Measurements from ENCODE around the gene SKI.

The SKI gene

GRCh38 chr1:2193514-2194281 is 34.4 kb upstream of the SKI start:
- in situ Hi-C loops (cut with MboI; ENCODE audit: low sequenced_read_pairs), result loop anchor here (10.0 to 25.0 kb wide), 2 partner anchors 181 to 344 kb away; partner anchors contain the start of genes HES5 and PANK4

DNA sequence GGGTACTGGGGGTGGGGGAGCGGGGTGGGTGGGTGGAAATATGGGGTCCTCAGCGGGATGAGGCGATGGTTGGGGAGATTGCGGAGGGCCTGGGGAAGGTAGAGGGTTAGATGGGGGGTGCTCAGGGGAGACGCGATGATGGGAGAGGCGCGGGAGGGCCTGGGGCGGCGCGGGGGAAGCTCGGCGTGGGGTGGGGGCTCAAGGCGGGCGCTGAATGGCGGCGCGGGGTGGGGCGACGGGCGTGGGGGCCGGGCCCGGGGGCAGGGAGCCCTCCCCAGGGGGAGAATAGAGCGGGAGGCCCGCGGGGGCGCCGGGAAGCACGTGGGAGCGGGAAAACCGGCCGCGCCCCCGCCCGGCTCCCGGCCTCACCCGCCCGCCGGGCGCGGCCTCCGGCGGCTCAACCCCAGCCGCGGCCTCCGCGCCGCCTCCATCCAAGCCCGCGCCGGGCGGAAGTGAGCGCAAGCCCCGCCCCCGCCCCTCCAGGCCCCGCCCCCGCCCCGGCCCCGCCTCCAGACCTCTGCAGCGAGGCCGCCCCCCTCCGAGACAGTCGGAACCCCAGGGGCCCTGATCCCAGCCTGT is 33.7 kb upstream of the SKI start, which contains the start of gene FAAP20:
TSS of gene FAAP20 (minus strand) at position 454 of the 579 bp plus-strand sequence. CDS start at position 431, 23 bp downstream.
- in situ Hi-C loops (cut with MboI; ENCODE audit: low sequenced_read_pairs), result loop anchor here (10.0 to 25.0 kb wide), 2 partner anchors 180 to 343 kb away; partner anchors contain the start of genes HES5 and PANK4

GRCh38 chr1:2194898-2195673 is 33.0 kb upstream of the SKI start:
- in situ Hi-C loops (cut with MboI; ENCODE audit: low sequenced_read_pairs), result loop anchor here (10.0 to 25.0 kb wide), 2 partner anchors 180 to 342 kb away; partner anchors contain the start of genes HES5 and PANK4

DNA sequence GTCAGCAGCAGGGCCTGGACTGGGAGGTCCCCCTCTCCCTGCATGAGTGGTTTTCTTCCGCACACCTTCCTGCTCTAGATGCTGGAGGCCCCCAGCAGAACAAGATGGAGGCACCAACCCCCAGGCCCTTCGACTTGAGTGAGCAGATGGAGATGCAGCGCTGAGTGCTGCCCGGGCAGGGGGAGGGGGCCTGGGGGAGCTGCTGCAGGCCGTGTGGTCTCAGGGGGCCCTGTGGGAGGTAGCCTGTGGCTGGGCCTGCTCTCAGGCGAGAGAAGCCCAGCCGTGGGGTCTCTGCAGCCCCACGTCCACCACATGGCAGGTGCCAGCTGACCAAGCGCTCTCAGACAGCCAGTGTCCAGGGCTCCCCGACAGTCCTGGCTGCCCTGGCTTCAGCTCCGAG is 32.3 kb upstream of the SKI start:
- in situ Hi-C loops (cut with MboI; ENCODE audit: low sequenced_read_pairs), result loop anchor here (10.0 to 25.0 kb wide), 2 partner anchors 179 to 342 kb away; partner anchors contain the start of genes HES5 and PANK4

GRCh38 chr1:2196901-2197638 is 31.0 kb upstream of the SKI start:
- in situ Hi-C loops (cut with MboI; ENCODE audit: low sequenced_read_pairs), result loop anchor here (10.0 to 25.0 kb wide), 2 partner anchors 178 to 340 kb away; partner anchors contain the start of genes HES5 and PANK4

DNA sequence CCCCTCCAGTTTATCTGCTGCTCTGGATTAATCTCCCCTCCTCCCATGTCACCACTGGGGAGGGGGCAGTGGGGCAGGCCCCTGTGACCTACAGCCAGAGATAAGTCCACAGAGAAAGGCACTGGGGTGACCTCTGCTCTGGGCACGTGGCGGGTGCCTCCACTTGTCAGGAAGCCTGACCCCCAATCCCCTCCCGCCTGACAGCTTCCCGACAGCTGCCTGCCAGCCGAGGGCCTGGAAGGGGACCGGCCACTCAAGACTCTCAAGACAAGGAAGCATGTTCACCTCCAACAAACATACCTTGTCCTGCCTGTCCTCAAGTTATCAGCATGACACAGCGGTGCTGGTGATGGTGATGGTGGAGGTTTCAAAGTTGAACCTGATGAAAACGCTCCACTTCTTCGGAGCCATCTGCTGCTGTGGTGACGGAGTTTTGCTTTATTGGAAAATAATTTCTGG is 30.4 kb upstream of the SKI start:
- in situ Hi-C loops (cut with MboI; ENCODE audit: low sequenced_read_pairs), result loop anchor here (10.0 to 25.0 kb wide), 2 partner anchors 177 to 340 kb away; partner anchors contain the start of genes HES5 and PANK4

GRCh38 chr1:2198571-2198970 is 29.5 kb upstream of the SKI start:
- in situ Hi-C loops (cut with MboI; ENCODE audit: low sequenced_read_pairs), result loop anchor here (10.0 to 25.0 kb wide), 2 partner anchors 176 to 339 kb away; partner anchors contain the start of genes HES5 and PANK4

DNA sequence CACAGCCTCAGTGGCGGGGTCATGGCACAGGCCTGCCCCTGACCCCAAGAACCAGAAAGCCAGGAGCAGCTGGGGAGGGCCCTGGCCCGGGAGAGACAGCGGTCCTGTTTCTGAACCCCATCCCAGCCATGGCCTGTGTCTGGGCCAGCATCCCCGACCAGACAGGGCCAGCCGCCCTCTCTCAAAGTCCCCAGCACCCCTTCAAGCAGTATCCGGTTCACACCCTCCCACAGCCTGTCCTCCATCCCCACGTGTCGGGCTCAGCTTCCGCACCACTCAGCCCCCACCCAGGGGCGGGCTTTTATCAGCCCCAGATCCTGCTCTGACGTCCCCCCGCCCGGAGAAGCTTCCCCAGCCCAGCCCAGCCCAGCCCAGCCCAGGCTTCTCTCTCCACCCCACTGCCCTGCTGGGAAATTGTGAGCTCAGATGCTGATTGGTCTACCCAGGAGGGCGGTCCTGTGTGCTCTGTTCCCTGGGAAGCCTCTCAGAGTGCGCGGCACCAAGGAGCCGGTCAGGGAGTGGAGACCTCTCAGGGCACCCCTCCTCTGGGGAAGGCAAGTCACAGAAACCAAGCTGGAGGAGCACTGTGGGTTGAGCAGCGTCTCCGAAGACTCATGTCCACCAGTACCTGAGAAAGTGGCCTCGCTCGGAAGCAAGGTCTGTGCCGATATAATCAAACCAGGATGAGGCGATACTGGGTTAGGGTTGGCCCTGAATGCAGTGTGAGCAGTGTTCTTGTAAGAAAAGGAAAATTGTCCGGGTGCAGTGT is 28.9 kb upstream of the SKI start:
- in situ Hi-C loops (cut with MboI; ENCODE audit: low sequenced_read_pairs), result loop anchor here (10.0 to 25.0 kb wide), 2 partner anchors 176 to 338 kb away; partner anchors contain the start of genes HES5 and PANK4

- in situ Hi-C loops (cut with MboI; ENCODE audit: low sequenced_read_pairs), result no loop called here
These were observed 27.7 kb upstream of the SKI start for GRCh38 chr1:2200308-2200943.

DNA sequence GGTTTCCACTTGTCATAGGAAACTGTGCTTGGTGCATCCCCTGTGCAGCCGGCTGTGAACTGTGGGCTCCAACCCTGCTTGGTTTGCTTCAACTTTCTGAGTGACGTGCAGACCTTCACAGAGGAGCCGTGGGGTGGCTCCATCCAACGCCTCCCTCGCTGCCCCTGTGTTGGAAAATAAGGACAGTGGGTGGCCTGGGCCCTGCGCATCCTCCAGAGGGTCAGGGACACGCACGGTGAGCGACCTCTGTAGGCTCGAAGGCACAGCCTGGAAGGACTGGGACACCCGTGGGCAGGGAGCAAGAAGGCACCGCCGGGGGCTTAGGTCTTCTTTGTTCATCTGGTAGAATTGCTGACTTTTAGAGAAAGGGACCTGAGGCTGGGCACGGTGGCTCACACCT is 27.1 kb upstream of the SKI start:
- in situ Hi-C loops (cut with MboI; ENCODE audit: low sequenced_read_pairs), result no loop called here

- in situ Hi-C loops (cut with MboI; ENCODE audit: low sequenced_read_pairs), result no loop called here
These were observed 26.0 kb upstream of the SKI start for GRCh38 chr1:2202008-2202575.

DNA sequence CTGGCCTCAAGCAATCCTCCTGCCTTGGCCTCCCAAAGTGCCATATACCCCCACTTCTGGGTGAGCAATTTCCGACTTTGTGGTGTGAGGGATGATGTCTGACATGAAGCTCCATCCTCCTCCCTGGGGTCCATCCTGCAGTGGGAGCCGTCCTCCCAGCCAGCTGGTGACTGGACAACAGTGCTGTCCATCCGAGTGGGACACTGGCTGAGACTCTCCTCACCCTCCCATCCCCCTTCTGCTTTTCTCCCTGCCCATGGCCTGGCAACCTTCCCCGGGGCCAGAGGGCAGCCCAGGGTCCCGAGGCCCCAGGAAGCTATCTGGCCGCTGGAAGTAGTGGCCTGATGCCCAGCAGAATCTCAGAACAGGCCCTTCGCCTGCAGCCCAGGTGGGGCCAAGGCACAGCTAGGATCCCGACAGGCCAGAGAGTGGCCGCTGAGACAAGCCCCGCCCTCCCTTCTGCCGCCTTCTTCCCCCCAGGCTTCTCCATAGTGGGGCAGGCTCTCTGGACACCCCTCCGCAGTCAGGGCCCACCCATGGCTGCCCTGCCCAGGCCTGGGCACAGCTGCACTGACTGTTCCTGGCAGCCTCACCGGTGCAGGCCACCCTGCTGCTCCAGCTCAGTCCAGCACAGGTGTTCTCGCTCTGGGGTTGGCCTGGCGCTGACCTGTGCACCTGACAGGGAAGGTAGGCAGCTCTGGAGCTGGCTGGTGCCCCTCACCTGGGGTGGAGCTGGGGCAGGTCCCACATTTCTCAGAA is 25.1 kb upstream of the SKI start:
- in situ Hi-C loops (cut with MboI; ENCODE audit: low sequenced_read_pairs), result no loop called here

- in situ Hi-C loops (cut with MboI; ENCODE audit: low sequenced_read_pairs), result no loop called here
These were observed 24.3 kb upstream of the SKI start for GRCh38 chr1:2203671-2204414.

GRCh38 chr1:2204415-2205190 is 23.5 kb upstream of the SKI start:
- in situ Hi-C loops (cut with MboI; ENCODE audit: low sequenced_read_pairs), result no loop called here

GRCh38 chr1:2205191-2205952 is 22.7 kb upstream of the SKI start:
- in situ Hi-C loops (cut with MboI; ENCODE audit: low sequenced_read_pairs), result no loop called here
